RWPE2 (cell line): ENCODE results near the gene FER1L5.

Experiments used
- ATAC-seq: fragments of 200-7000 bp; cut with Tn5 transposase; 3 replicates; pipeline ENCODE4 v1.9.1; 2021; ENCODE audit warnings: low read depth
- DNase-seq: peaks from one replicate; pipeline ENCODE4 v3.0.0-alpha.2; 2020; ENCODE audit warnings: low spot score
- H3K27ac ChIP-seq: fragments of 450-650 bp; 2 replicates; pipeline ENCODE4 v1.5.1; 2017; ENCODE audit warnings: mild to moderate bottlenecking; ENCODE audit not compliant: poor library complexity, severe bottlenecking
- H3K27me3 ChIP-seq: fragments of 250-450 bp; sonication (Bioruptor Pico); 2 replicates; pipeline ENCODE4 v1.5.1; 2021; ENCODE audit warnings: mild to moderate bottlenecking, moderate library complexity; ENCODE audit not compliant: insufficient read depth, poor library complexity, severe bottlenecking
- H3K36me3 ChIP-seq: fragments of 250-450 bp; sonication (Bioruptor Pico); 2 replicates; pipeline ENCODE4 v1.5.1; 2020; ENCODE audit warnings: low read depth, mild to moderate bottlenecking, moderate library complexity
- H3K4me1 ChIP-seq: fragments of 250-450 bp; sonication (Bioruptor Pico); 2 replicates; pipeline ENCODE4 v1.5.1; 2021; ENCODE audit warnings: mild to moderate bottlenecking, moderate library complexity; ENCODE audit not compliant: insufficient read depth, poor library complexity, severe bottlenecking
- H3K4me3 ChIP-seq: fragments of 250-450 bp; sonication (Bioruptor Pico); 2 replicates; pipeline ENCODE4 v1.5.1; 2021; ENCODE audit warnings: mild to moderate bottlenecking, moderate library complexity; ENCODE audit not compliant: severe bottlenecking
- H3K9me3 ChIP-seq: fragments of 250-450 bp; sonication (Bioruptor Pico); 2 replicates; pipeline ENCODE4 v1.5.1; 2021; ENCODE audit warnings: mild to moderate bottlenecking, moderate library complexity; ENCODE audit not compliant: severe bottlenecking
- CTCF ChIP-seq: fragments of 450-650 bp; IDR thresholded peaks from one replicate; pipeline ENCODE4 v1.5.1; 2017; ENCODE audit warnings: mild to moderate bottlenecking, moderate library complexity; ENCODE audit not compliant: poor library complexity, severe bottlenecking

FER1L5 gene

GRCh38 chr2:96751800-96752199 is 109.2 kb downstream of the FER1L5 start:
- H3K27me3 ChIP-seq: no peaks in the 10 kb centered on the region
- H3K4me1 ChIP-seq: no peaks in the 10 kb centered on the region
- H3K36me3 ChIP-seq: no peaks in the 10 kb centered on the region
- no peak overlapping the region for H3K27ac ChIP-seq
- no peak for DNase-seq
- TF ChIP-seq CTCF: no peak
- ATAC-seq: no peak
- no peak overlapping the region for H3K4me3 ChIP-seq
- H3K9me3 ChIP-seq: no peaks in the 10 kb centered on the region

DNA sequence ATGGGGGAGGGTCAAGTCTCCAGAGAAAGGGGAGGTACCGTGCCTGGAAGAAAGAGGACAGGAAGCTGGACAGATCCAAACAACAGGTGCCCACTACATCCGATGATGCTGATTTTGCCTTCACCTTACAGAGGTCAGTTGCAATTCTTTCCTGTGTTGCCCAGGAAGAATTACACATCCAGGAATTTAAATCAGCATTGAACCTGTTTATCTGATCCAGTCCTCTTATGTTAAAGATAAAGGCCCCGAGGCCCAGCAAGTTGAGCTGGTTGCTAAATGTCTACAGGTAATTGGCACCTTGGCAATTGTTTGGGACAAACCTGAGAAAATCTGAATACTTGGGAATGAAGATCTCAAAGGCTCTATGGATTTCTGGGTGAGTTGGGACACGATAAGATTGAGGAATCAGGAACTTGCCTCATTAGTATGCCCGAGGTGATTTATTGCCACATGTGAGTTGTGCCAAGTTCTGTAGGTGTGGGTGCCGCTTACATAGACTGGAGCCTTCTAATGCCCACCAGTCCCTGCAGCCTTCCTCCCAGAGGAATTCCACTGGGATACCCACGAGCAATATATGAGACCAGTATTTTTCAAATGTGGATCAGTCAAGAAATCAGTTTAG is 111.2 kb downstream of the FER1L5 start:
- H3K27me3 ChIP-seq: no peaks in the 10 kb centered on the region
- no peaks in the 10 kb centered on the region for H3K4me1 ChIP-seq

GRCh38 chr2:96754317-96754716 is 111.8 kb downstream of the FER1L5 start:
- Histone ChIP-seq H3K27me3 (no peaks in the 10 kb centered on the region), H3K36me3 (no peaks in the 10 kb centered on the region), H3K9me3 (no peaks in the 10 kb centered on the region), H3K27ac (no peak overlapping the region), H3K4me1 (no peaks in the 10 kb centered on the region), H3K4me3 (no peak overlapping the region)
- no peak for TF ChIP-seq CTCF
- ATAC-seq (no peak), DNase-seq (no peak)

More for the DNA sequence above, 111.2 kb downstream of the FER1L5 start:
- Histone ChIP-seq H3K36me3 (no peaks in the 10 kb centered on the region), H3K27ac (no peak overlapping the region), H3K4me3 (no peak overlapping the region), H3K9me3 (no peaks in the 10 kb centered on the region)
- DNase-seq (no peak), ATAC-seq (peak; percentile 12; the same call in 1 of the 3 replicates)
- TF ChIP-seq CTCF: no peak
